ENCODE data around the gene HTT.

DNA sequence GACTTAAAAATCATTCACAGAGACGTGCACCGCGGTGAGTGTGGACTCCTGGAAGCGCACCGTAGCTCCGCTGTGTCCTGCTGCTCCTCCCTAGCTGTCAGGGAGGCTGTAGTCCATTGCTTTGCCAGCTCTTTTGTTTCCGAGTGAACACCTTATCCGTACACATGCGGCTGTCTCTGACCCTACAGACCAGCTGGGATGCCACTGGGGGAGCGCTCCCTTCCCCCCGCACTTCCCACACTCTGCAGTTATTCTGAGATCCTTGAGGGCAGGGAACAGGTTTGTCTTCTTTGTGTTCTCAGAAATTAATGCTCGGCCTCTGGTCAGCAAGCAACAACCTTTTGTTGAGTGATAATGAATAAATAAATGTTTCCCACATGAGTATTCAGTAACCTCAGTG lies 140.8 kb downstream of the HTT start:
- TF ChIP-seq MTA3 (IDR thresholded peaks at IDR 0.05; ENCODE audit: borderline replicate concordance, low read length) (no peak), SIX5 (IDR thresholded peaks at IDR 0.05; ENCODE audit: low read depth, low read length, severe bottlenecking) (no peak), POLR2A (IDR thresholded peaks at IDR 0.05; ENCODE audit: low read depth, low read length) (no peak), YY1 (IDR thresholded peaks at IDR 0.05; ENCODE audit: low read depth, low read length) (no peak), TCF12 (IDR thresholded peaks at IDR 0.05; ENCODE audit: low read depth, low read length) (no peak)
- TF ChIP-seq, protein P1, sequence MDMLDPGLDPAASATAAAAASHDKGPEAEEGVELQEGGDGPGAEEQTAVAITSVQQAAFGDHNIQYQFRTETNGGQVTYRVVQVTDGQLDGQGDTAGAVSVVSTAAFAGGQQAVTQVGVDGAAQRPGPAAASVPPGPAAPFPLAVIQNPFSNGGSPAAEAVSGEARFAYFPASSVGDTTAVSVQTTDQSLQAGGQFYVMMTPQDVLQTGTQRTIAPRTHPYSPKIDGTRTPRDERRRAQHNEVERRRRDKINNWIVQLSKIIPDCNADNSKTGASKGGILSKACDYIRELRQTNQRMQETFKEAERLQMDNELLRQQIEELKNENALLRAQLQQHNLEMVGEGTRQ (IDR thresholded peaks at IDR 0.05; ENCODE audit: borderline replicate concordance, low read depth, low read length), result no peak
- TF ChIP-seq, protein P2, sequence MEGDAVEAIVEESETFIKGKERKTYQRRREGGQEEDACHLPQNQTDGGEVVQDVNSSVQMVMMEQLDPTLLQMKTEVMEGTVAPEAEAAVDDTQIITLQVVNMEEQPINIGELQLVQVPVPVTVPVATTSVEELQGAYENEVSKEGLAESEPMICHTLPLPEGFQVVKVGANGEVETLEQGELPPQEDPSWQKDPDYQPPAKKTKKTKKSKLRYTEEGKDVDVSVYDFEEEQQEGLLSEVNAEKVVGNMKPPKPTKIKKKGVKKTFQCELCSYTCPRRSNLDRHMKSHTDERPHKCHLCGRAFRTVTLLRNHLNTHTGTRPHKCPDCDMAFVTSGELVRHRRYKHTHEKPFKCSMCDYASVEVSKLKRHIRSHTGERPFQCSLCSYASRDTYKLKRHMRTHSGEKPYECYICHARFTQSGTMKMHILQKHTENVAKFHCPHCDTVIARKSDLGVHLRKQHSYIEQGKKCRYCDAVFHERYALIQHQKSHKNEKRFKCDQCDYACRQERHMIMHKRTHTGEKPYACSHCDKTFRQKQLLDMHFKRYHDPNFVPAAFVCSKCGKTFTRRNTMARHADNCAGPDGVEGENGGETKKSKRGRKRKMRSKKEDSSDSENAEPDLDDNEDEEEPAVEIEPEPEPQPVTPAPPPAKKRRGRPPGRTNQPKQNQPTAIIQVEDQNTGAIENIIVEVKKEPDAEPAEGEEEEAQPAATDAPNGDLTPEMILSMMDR (IDR thresholded peaks at IDR 0.05 in 2 of 3, conservative IDR thresholded peaks at IDR 0.05 in 1 of 3; ENCODE audit: control insufficient read depth in 2 of 3, extremely low read depth in 1 of 3, insufficient read depth in 1 of 3, low read depth in 3 of 3, low read length in 3 of 3), result no peak

Data from GM12878 (cell line).